RWPE1 (cell line): ENCODE results near the gene NUDT9.
"Not testable (repeated sequence)": the region's sequence is repeated elsewhere in the genome, so short reads cannot be mapped to it uniquely, and the experiment has no call there.

Source experiments
- CTCF ChIA-PET: fragments of 350-600 bp; sonication (Branson Sonifier 250); formaldehyde crosslinking; extraction: SDS; loops from one replicate; lab custom pipeline; 2021; lab: Yijun Ruan, JAX
- POLR2A ChIA-PET: fragments of 400-600 bp; formaldehyde crosslinking; extraction: SDS; loops from one replicate; lab custom pipeline; 2020; ENCODE audit warnings: antibody characterized with exemption; ENCODE audit not compliant: low non-redundant PET; lab: Yijun Ruan, JAX
- DNase-seq: peaks from one replicate; pipeline ENCODE4 v3.0.0; 2012; ENCODE audit warnings: low spot score
- H3K27ac ChIP-seq: fragments of 450-650 bp; 2 replicates; pipeline ENCODE4 v1.5.1; 2017
- TF ChIP-seq, protein P1 (sequence below): fragments of 450-650 bp; conservative IDR thresholded peaks from 2 replicates; pipeline ENCODE4 v1.5.1; 2017; ENCODE audit warnings: low read depth, mild to moderate bottlenecking

Gene NUDT9

DNA sequence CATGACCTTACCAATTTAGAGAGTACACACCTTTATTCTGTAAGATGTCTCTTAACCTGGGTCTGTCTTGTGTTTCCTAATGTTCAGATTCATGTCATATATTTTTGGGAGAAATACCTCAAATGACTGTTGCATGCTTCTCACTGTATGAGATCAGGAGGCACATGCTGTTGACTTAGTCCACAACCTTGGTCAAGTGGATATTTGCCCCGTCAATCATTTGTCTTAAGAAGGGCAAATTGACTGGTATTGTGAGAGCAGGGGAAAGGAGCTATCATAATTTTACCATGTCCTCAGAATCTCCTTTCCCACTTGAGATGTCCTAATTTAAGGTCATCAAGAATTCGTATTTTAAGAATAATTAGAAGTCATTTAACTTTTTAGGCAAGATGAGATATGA lies 11.0 kb downstream of the NUDT9 start:
- CTCF ChIA-PET = no interaction called here

DNA sequence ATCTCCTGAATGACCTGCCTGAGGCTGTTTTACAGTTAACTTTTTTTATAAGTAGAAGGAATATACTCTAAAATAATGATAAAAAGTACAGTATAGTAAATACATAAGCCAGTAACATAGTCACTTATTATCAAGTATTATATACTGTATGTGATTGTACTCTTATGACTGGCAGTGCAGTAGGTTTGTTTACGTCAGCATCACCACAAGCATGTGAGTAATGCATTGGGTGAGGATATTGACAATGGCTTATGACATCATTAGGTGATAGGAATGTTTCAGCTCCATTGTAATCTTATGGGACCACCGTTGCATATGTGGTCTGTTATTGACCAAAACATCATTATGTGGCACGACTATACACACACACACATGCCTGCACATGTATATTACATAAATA lies 20.5 kb downstream of the NUDT9 start:
- TF ChIP-seq, protein P1, sequence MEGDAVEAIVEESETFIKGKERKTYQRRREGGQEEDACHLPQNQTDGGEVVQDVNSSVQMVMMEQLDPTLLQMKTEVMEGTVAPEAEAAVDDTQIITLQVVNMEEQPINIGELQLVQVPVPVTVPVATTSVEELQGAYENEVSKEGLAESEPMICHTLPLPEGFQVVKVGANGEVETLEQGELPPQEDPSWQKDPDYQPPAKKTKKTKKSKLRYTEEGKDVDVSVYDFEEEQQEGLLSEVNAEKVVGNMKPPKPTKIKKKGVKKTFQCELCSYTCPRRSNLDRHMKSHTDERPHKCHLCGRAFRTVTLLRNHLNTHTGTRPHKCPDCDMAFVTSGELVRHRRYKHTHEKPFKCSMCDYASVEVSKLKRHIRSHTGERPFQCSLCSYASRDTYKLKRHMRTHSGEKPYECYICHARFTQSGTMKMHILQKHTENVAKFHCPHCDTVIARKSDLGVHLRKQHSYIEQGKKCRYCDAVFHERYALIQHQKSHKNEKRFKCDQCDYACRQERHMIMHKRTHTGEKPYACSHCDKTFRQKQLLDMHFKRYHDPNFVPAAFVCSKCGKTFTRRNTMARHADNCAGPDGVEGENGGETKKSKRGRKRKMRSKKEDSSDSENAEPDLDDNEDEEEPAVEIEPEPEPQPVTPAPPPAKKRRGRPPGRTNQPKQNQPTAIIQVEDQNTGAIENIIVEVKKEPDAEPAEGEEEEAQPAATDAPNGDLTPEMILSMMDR = no peak
- CTCF ChIA-PET = no interaction called here
- no peak for DNase-seq
- POLR2A ChIA-PET = no interaction called here
- H3K27ac ChIP-seq = no peak overlapping the region

More for the DNA sequence above, 11.0 kb downstream of the NUDT9 start:
- no peak overlapping the region for H3K27ac ChIP-seq
- POLR2A ChIA-PET = no interaction called here
- TF ChIP-seq, protein P1 = no peak
- DNase-seq = no peak

DNA sequence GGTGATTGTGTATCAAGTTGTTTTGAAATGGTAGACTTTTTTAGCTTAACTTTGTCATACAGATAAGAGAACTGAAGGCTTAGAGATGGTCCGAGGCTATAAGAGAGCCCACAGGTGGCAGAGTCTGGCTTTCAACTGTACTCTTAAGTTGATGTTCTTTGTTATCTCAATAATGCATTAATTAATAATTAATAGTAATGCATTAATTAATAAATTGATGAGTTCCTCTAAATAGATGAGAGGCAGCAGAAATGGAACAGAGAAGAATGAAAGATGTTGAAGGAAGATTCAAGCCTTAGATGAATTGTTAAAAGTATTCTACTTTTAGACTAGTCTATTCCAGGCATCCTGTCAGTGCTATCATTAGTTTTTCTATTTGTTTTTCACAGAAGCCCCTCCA lies 22.4 kb downstream of the NUDT9 start:
- TF ChIP-seq, protein P1 = no peak
- DNase-seq = no peak
- CTCF ChIA-PET = no interaction called here
- POLR2A ChIA-PET = no interaction called here
- no peak overlapping the region for H3K27ac ChIP-seq

DNA sequence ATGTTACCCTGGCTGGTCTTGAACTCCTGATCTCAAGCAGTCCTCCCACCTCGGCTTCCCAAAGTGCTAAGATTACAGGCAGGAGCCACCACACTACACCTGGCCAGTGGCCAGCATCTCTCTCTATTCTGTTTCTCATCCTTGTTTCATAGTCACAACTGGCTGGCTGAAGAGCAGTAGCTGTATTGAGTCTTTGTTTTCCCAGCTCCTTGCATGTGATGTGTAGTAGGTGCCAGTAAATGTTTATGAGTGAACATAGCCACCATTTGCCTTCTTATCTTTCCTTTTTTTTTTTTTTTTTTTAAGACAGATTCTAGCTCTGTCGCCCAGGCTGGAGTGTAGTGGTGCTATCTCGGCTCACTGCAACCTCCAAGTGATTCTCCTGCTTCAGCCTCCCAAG lies 23.6 kb downstream of the NUDT9 start:
- ChIA-PET CTCF (interaction anchor here (0.6 kb wide), 1 partner anchor 233 kb away, joined by 4 read pairs; no protein-coding TSS in a partner anchor), POLR2A (no interaction called here)
- no peak for DNase-seq

DNA sequence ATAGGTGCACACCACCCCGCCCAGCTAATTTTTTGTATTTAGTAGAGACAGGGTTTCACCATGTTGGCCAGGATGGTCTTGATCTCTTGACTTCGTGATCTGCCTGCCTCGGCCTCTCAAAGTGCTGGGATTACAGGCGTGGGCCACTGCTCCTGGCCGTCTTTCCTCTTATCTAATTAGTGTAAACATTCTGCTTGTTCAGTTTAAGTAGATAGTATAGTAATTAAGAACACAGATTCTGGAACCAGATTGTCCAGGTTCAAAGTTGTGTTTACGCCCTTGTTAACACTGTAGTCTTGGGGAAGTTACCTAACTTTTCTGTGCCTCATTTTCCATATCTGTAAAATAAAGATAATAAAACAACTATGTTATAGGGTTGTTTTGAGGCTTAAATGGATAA lies 24.0 kb downstream of the NUDT9 start:
- DNase-seq, POLR2A ChIA-PET, CTCF ChIA-PET, H3K27ac ChIP-seq: not testable (repeated sequence)

More for the DNA sequence above, 23.6 kb downstream of the NUDT9 start:
- TF ChIP-seq, protein P1 = no peak
- H3K27ac ChIP-seq = no peak overlapping the region

DNA sequence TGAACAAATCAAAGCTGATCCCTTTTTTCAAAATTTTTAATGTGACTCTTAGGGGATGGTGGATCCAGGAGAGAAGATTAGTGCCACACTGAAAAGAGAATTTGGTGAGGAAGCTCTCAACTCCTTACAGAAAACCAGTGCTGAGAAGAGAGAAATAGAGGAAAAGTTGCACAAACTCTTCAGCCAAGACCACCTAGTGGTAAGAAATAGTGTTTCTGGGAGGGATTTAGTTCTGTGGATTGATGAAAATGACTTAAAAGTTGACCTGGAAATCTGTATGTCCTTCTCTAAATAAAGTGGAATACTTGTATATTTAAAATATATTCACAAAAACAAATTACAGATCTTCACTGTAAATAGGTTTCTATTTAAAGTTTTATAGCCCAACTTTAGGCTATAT lies 29.2 kb downstream of the NUDT9 start:
- DNase-seq = peak; percentile 2
- ChIA-PET POLR2A (no interaction called here), CTCF (no interaction called here)
- no peak overlapping the region for H3K27ac ChIP-seq
- TF ChIP-seq, protein P1 = no peak

GRCh38 chr4:87458913-87459312 lies 36.5 kb downstream of the NUDT9 start:
- ChIA-PET CTCF (no interaction called here), POLR2A (no interaction called here)
- H3K27ac ChIP-seq = no peak overlapping the region
- TF ChIP-seq, protein P1 = no peak
- DNase-seq = no peak
